Endodermal cell (in vitro differentiated cells): ENCODE results near the gene SUGP1. TPM values are rescaled to one million over a fixed set of nuclear protein-coding genes. Genes with fewer than 3 reads are reported as not detected.

Experiments used
- DNase-seq: peaks from one replicate; pipeline ENCODE4 v3.0.0-alpha.2; 2017
- H3K27ac ChIP-seq: 2 replicates; pipeline ENCODE4 v1.5.1; 2013; ENCODE audit warnings: mild to moderate bottlenecking, low read depth, low read length, moderate library complexity
- H3K27me3 ChIP-seq: 2 replicates; pipeline ENCODE4 v1.6.1; 2013; ENCODE audit warnings: mild to moderate bottlenecking, low read length, moderate library complexity; ENCODE audit not compliant: insufficient read depth, control insufficient read depth, poor library complexity, severe bottlenecking
- H3K36me3 ChIP-seq: 2 replicates; pipeline ENCODE4 v1.7.0; 2013; ENCODE audit warnings: mild to moderate bottlenecking, low read length, moderate library complexity; ENCODE audit not compliant: control insufficient read depth, insufficient read depth
- H3K4me1 ChIP-seq: one replicate; pipeline ENCODE4 v1.7.0; 2013; ENCODE audit warnings: low read length; ENCODE audit not compliant: control insufficient read depth, insufficient read depth
- H3K4me3 ChIP-seq: 2 replicates; pipeline ENCODE4 v1.5.1; 2013; ENCODE audit warnings: mild to moderate bottlenecking, low read length, moderate library complexity
- H3K9ac ChIP-seq: 2 replicates; pipeline ENCODE4 v1.6.1; 2013; ENCODE audit warnings: mild to moderate bottlenecking, low read length, moderate library complexity; ENCODE audit not compliant: poor library complexity, severe bottlenecking; ENCODE audit errors: extremely low read depth
- H3K9me3 ChIP-seq: 2 replicates; pipeline ENCODE4 v1.6.1; 2013; ENCODE audit warnings: mild to moderate bottlenecking, low read length, moderate library complexity; ENCODE audit not compliant: control insufficient read depth
- H3K27ac Mint-ChIP-seq: 2 replicates; pipeline ENCODE4 v1.8.0; 2020; ENCODE audit warnings: mixed read lengths
- H3K27me3 Mint-ChIP-seq: 2 replicates; pipeline ENCODE4 v1.8.0; 2021; ENCODE audit warnings: mild to moderate bottlenecking, mixed read lengths; ENCODE audit not compliant: insufficient read depth
- H3K36me3 Mint-ChIP-seq: 2 replicates; pipeline ENCODE4 v1.8.0; 2020; ENCODE audit warnings: low read depth, mixed read lengths
- H3K4me1 Mint-ChIP-seq: 2 replicates; pipeline ENCODE4 v1.8.0; 2020; ENCODE audit warnings: mixed read lengths
- H3K4me3 Mint-ChIP-seq: 2 replicates; pipeline ENCODE4 v1.8.0; 2020; ENCODE audit warnings: mild to moderate bottlenecking, moderate library complexity, mixed read lengths
- H3K9me3 Mint-ChIP-seq: 2 replicates; pipeline ENCODE4 v1.8.0; 2020; ENCODE audit warnings: mild to moderate bottlenecking, mixed read lengths
- CTCF ChIP-seq: fragments of 200-600 bp; sonication (generic); conservative IDR thresholded peaks from 2 replicates; pipeline ENCODE4 v1.5.0; 2021; ENCODE audit warnings: antibody characterized with exemption, mild to moderate bottlenecking
- WGBS, 2 experiments: methylation state at CpG; one replicate each; pipeline versions ENCODE4 v1.1.5 to v1.1.7; 2013; ENCODE audit warnings: missing lambda C conversion rate in 2 of 2, mixed read lengths in 1 of 2; ENCODE audit not compliant: insufficient coverage in 1 of 2, insufficient read length in 1 of 2; 5-methylcytosine and 5-hydroxymethylcytosine counted together
- total RNA-seq, 2 donors: library from RNA; stranded (reverse); fragmentation: NEBNext Ultra II Directional in 1 of 2; extraction: Animal tissue kit (Norgen Biotek cat#: 25700) in 1 of 2; gene quantifications; 2 replicates in 1 of 2; 3 replicates in 1 of 2; pipeline ENCODE4 v1.2.1, GENCODE V29; 2021

The SUGP1 gene
- total RNA-seq, 2 donors from 2014 or later: 72.2 to 75.5 TPM

- Histone ChIP-seq H3K9ac (no peak overlapping the region), H3K9me3 (no peaks in the 10 kb centered on the region), H3K27ac (no peak overlapping the region), H3K27me3 (no peaks in the 10 kb centered on the region), H3K4me1 (no peaks in the 10 kb centered on the region), H3K4me3 (no peak overlapping the region), H3K36me3 (peaks cover 50% of the 10 kb centered on the region)
- H3K9me3 Mint-ChIP-seq: no peaks in the 10 kb centered on the region
- no peak for DNase-seq
- peaks cover 51% of the 10 kb centered on the region for H3K36me3 Mint-ChIP-seq
- no peak for TF ChIP-seq CTCF
- H3K27me3 Mint-ChIP-seq: no peaks in the 10 kb centered on the region
- H3K27ac Mint-ChIP-seq: no peak overlapping the region
- 96% methylated on average over 9 to 14 of the region's 14 CpGs for WGBS, 2 experiments
- no peak overlapping the region for H3K4me3 Mint-ChIP-seq
- no peaks in the 10 kb centered on the region for H3K4me1 Mint-ChIP-seq
Observed at GRCh38 chr19:19303411-19303810, 16.9 kb downstream of the SUGP1 start.

- H3K4me1 Mint-ChIP-seq: no peaks in the 10 kb centered on the region
- WGBS, 2 experiments: 94 to 98% methylated on average over 9 to 12 of the region's 12 CpGs
Observed at GRCh38 chr19:19300613-19301012, 19.7 kb downstream of the SUGP1 start.

GRCh38 chr19:19297759-19298158, 22.6 kb downstream of the SUGP1 start:
- Histone ChIP-seq H3K4me1 (no peaks in the 10 kb centered on the region), H3K4me3 (no peak overlapping the region), H3K36me3 (peaks cover 53% of the 10 kb centered on the region), H3K27ac (no peak overlapping the region), H3K9me3 (peaks cover 12% of the 10 kb centered on the region), H3K27me3 (no peaks in the 10 kb centered on the region), H3K9ac (no peak overlapping the region)
- no peak for DNase-seq
- no peak overlapping the region for H3K27ac Mint-ChIP-seq
- H3K4me3 Mint-ChIP-seq: no peak overlapping the region
- H3K9me3 Mint-ChIP-seq: peaks cover 3% of the 10 kb centered on the region
- H3K4me1 Mint-ChIP-seq: no peaks in the 10 kb centered on the region
- TF ChIP-seq CTCF: no peak
- no peaks in the 10 kb centered on the region for H3K27me3 Mint-ChIP-seq
- 90 to 95% methylated on average over 9 of the region's 9 CpGs for WGBS, 2 experiments
- H3K36me3 Mint-ChIP-seq: peaks cover 62% of the 10 kb centered on the region

More at GRCh38 chr19:19300613-19301012, 19.7 kb downstream of the SUGP1 start:
- Histone ChIP-seq H3K9me3 (no peaks in the 10 kb centered on the region), H3K27ac (no peak overlapping the region), H3K36me3 (peaks cover 40% of the 10 kb centered on the region), H3K4me3 (no peak overlapping the region), H3K27me3 (no peaks in the 10 kb centered on the region), H3K9ac (no peak overlapping the region), H3K4me1 (no peaks in the 10 kb centered on the region)
- no peak overlapping the region for H3K27ac Mint-ChIP-seq
- TF ChIP-seq CTCF: no peak
- no peaks in the 10 kb centered on the region for H3K9me3 Mint-ChIP-seq
- no peak overlapping the region for H3K4me3 Mint-ChIP-seq
- H3K27me3 Mint-ChIP-seq: no peaks in the 10 kb centered on the region
- H3K36me3 Mint-ChIP-seq: peaks cover 56% of the 10 kb centered on the region
- DNase-seq: no peak
